GM10266 (cell line): ENCODE results near the gene GALNT10.

Experiments
- DNase-seq: peaks from one replicate; pipeline ENCODE4 v3.0.0; 2012; ENCODE audit errors: extremely low spot score
- CTCF ChIP-seq: IDR thresholded peaks from 2 replicates; pipeline ENCODE4 v1.5.1; 2012; ENCODE audit warnings: mild to moderate bottlenecking, low read depth; ENCODE audit not compliant: control insufficient read depth, insufficient read depth; ENCODE audit errors: missing control alignments

The GALNT10 gene

DNA sequence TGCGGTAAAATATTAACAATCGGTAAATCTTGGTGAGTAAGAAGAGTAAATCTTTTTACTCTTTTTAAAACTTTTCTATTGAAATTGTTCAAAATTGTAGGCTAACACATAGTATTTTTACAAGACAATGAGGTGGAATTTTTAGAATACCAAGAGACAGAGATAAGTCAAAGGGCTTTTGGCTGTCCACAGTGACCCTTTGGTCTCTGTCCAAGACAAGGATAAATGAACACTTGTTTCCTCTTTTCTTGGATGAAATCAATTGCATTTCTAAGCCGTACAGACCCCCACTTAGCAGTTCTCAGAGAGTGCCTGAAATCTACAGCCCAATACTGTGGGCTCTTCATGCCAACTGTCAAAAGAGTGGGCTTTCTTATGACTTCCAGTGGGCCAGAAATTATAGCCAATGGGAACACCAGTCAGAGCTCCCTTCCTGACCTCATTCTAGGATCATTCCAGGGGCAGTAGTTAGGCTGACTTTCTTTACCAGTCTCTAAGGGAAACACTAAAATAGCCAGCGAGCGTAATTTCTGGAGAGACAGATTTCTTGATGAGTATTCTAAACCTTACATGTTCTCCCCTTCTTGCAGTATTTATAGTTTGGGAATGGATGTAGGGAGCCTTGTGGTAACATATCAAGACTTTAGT lies 74.1 kb downstream of the GALNT10 start:
- no peak for DNase-seq
- TF ChIP-seq CTCF, result no peak

DNA sequence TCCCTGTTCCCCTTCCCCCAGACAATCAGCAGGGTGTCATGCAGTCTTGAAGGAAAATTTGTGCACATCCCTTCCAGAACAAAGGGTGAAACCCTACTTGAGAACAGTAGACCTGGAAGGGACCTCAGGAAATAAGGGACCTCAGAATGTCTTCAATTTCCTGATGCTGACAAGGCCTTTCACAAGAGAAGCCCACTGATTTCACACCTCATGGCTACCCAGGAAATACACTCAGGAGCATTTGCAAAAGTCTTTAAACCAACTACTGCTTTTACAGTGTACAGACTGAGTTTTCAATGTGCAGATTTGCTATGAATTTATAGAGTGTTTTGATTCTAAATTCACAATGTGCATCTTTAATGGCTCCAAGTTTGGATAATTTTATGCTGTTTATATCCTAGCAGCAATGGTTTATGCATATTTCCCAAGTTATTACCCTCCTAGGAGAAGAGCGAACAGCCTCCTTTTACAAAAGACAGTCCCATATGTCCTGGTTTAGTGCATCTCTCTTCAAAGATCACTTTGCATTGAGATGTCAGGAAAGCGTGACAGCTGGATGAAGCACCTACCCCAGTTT lies 74.8 kb downstream of the GALNT10 start:
- TF ChIP-seq CTCF, result no peak
- DNase-seq, result no peak

DNA sequence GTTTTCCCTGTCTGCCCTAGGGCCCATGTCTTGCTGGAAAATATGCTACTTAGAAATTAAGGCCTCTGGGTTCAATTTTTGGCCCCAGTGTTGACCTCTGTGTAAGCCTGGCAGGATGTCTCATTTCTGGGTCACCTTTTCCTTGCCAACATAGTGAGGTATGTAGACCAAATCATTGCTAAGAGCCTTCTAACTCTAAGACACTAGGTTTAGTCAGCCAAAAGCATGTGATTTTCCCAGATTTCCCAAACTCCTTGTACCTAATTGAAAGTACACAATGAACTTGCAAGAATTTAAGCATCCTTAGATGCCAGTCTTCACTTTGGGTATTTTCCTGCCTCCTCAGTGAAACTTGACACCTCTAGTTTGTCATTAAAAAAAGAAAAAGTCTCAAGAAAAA lies 77.0 kb downstream of the GALNT10 start:
- no peak for DNase-seq
- no peak for TF ChIP-seq CTCF

DNA sequence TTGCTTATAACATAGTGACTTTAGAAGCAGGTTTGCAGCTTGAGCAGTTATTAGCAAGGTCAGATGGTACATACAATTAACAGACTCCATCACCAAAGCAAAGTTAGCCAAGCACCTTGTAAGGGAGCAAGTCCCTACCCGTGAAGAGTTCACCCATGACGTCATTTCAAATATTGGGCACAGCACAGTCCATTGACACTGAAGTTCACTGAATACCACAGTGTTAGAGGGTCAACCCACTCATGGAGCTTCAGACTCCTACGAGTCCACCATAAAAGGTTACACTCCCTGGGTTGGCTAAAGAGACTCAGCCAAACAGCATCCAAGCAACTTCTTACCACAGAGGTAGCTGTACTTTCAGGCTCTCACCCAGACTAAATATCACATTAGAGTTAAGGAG lies 77.5 kb downstream of the GALNT10 start:
- TF ChIP-seq CTCF, result no peak
- DNase-seq, result no peak

DNA sequence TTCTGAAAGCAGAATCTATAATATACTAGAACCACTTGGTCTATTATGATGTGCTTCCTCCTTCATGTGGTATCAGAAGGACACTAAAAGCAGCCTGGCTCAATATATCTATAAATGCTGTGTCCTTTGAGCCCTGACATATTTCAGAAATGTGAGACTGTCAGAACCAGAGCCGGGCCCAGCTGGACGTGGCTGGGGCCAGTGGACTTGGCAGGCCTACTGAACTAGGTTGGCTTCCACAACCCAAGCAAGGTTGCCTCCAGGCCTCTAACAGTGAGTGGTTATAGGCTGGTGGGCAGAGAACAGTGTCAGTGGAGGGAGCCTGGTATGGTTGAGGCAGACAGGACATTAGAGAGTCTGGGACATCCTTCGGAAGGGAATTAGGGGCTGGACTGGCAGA lies 78.9 kb downstream of the GALNT10 start:
- no peak for DNase-seq
- no peak for TF ChIP-seq CTCF

DNA sequence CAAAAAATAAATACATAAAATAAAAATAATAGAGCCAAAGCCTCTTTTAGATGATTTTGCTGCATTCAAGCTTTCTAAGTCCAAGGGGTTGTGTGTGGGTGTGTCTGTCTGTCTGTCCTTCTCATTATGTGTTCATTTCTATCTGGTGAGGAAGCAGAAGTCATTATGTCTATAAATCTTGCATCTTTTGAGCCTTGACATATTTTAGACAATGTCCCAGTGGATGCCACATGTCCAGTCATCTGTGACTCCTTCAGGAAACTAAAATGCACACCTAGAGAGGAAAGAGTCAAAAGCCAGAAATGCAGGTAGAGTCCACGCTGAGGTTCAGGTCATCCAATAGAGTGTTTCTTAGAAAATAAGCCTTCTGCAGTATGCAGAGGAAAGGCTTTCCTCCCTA lies 80.9 kb downstream of the GALNT10 start:
- TF ChIP-seq CTCF, result no peak
- DNase-seq, result no peak

GRCh38 chr5:154271936-154272514 lies 81.5 kb downstream of the GALNT10 start:
- no peak for DNase-seq
- TF ChIP-seq CTCF, result no peak
